Astrocyte (in vitro differentiated cells and primary cell): Measurements from ENCODE around the gene HYLS1.

Source experiments
- EZH2 ChIP-seq: IDR thresholded peaks from 2 replicates; pipeline ENCODE4 v1.6.1; 2012; ENCODE audit warnings: mild to moderate bottlenecking, low read length, inconsistent platforms; ENCODE audit not compliant: insufficient read depth
- TF ChIP-seq, protein P1 (sequence below): IDR thresholded peaks from 2 replicates; pipeline ENCODE4 v1.5.1; 2011; ENCODE audit warnings: low read depth, mild to moderate bottlenecking, inconsistent platforms, low read length, moderate library complexity; ENCODE audit not compliant: insufficient read depth

DNA sequence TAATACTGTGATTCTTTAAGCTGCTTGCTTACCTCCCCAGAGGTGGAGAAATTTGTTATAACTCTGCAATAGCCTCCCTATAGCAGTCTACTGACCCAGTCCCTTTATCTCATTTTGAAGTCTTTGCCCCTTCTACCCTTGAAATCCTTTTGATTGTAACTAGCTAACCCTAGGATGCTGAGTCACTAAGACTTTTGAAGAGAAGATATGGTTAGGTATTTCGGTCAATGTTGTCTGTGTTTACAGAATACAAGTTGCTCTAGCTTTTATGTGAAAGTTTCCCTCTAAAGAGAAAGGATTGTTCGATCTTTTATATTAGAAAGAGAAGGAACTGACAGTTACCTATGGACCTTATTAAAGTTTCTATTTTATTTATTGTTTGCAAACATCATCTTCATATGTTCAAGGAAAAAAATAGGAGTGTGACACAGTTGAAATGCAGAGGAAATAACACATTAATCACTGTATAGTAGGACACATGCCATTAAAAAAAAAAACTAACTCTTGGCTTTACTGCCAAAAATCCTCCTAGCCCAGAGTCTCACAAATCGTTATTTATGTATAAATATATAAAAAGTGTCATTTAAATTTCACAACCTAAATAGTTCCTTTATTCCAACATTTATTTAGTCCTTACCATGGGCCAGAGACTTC, 3.1 kb downstream of the HYLS1 start:
- TF ChIP-seq, protein P1, sequence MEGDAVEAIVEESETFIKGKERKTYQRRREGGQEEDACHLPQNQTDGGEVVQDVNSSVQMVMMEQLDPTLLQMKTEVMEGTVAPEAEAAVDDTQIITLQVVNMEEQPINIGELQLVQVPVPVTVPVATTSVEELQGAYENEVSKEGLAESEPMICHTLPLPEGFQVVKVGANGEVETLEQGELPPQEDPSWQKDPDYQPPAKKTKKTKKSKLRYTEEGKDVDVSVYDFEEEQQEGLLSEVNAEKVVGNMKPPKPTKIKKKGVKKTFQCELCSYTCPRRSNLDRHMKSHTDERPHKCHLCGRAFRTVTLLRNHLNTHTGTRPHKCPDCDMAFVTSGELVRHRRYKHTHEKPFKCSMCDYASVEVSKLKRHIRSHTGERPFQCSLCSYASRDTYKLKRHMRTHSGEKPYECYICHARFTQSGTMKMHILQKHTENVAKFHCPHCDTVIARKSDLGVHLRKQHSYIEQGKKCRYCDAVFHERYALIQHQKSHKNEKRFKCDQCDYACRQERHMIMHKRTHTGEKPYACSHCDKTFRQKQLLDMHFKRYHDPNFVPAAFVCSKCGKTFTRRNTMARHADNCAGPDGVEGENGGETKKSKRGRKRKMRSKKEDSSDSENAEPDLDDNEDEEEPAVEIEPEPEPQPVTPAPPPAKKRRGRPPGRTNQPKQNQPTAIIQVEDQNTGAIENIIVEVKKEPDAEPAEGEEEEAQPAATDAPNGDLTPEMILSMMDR = no peak
- TF ChIP-seq EZH2 = no peak
